ENCODE measurements around the gene SRP68.

SRP68 gene

DNA sequence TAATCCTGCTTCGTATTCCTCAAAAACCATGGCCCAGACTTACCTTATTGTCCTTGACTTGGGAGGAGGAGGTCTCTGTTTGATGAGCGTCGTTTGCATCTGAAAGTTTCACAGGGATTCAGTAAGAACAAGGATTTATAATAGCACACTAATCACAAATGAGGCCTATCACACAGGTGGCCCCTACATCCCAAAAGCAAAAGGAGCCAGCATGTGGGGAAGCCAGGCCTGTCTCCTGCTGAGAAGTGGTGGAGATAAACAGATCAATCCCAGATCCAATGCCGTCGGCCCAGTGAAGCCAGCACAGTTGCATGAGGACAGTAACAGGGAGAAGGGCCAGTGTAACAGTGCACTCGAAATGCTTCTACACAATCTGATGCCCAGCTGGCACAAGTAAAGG is 31.9 kb downstream of the SRP68 start:
- H3K4me3 ChIP-seq (replicated peaks; ENCODE audit: low read depth, low read length) = no peak overlapping the region
- TF ChIP-seq, protein P1, sequence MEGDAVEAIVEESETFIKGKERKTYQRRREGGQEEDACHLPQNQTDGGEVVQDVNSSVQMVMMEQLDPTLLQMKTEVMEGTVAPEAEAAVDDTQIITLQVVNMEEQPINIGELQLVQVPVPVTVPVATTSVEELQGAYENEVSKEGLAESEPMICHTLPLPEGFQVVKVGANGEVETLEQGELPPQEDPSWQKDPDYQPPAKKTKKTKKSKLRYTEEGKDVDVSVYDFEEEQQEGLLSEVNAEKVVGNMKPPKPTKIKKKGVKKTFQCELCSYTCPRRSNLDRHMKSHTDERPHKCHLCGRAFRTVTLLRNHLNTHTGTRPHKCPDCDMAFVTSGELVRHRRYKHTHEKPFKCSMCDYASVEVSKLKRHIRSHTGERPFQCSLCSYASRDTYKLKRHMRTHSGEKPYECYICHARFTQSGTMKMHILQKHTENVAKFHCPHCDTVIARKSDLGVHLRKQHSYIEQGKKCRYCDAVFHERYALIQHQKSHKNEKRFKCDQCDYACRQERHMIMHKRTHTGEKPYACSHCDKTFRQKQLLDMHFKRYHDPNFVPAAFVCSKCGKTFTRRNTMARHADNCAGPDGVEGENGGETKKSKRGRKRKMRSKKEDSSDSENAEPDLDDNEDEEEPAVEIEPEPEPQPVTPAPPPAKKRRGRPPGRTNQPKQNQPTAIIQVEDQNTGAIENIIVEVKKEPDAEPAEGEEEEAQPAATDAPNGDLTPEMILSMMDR (IDR thresholded peaks at IDR 0.05; ENCODE audit: low read depth, low read length, missing control alignments) = no peak
- DNase-seq (ENCODE audit: extremely low read depth, low read depth) = no peak

DNA sequence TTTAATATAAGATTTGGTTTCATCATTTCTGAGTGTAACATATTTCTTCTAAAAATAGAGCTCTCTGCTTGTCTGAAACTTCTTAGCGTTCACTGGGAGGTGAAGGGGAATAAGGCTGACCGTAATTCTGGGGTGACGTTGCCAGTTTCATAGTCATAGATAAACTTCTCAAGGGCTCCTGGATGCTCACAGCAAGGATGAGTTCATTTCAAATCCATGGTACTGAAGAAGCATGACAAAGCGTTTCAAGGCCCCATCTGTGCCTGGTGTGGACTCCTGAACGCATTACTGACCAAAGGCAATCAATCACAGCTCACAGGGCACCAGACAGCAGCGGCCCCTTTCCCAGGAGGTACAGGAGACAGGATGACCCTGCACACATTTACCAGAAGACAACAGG is 33.2 kb downstream of the SRP68 start:
- DNase-seq (ENCODE audit: extremely low read depth, low read depth) = no peak
- TF ChIP-seq, protein P1 (IDR thresholded peaks at IDR 0.05; ENCODE audit: low read depth, low read length, missing control alignments) = no peak
- no peak overlapping the region for H3K4me3 ChIP-seq (replicated peaks; ENCODE audit: low read depth, low read length)

DNA sequence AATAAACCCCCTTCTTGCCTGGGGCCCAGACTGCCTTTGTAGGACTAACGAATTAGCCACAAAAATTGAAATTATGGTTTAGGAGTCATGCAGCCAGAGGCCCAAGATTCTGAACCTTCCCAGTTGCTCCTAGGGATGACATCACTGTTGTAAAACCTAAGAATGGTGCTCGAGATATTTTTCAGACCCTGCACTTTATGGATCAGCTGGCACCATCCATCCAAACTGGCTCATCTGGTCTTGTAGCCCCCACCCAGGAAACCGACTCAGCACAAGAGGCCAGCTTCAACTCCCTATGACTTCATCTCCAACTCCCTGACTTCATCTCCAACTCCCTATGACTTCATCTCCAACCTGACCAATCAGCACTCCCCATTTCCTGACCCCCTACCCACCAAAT is 34.3 kb downstream of the SRP68 start:
- no peak for DNase-seq (ENCODE audit: extremely low read depth, low read depth)
- TF ChIP-seq, protein P1 (IDR thresholded peaks at IDR 0.05; ENCODE audit: low read depth, low read length, missing control alignments) = no peak
- H3K4me3 ChIP-seq (replicated peaks; ENCODE audit: low read depth, low read length) = no peak overlapping the region

DNA sequence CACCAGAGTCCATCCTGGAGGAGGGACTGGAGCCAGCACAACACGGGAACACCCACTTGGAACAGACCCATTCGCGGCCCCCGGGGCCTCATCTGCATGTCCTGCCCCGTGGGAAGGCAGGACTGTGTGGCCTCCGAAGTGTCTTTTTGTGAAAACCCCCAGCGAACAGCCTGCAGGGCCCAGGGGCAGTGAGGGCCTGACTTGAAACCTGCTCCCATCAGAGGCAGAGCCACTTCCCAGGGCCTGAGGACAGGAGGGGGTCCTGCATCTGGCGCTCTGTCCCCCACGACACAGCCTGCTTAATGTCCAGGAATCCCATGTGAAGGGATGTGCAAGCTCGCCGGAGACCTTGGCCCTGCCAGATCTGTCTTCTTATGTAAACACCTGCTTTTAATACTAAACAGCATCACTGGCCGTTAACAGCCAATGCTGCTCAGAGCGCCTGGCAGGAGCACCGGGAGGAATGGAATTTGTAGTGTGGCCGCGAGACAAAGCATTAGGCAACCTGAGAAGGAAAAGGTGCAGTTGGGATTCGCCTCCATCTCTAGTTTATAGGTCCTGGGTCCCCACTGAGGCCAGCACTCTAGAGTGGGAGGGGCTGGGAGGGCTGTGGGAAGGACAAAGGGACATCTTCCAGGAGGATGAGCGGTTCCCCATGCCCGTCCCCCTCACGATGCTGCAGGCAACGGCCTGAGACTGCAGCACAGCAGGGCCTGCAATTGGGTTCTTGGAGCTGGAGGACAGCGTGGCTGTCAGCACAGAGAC is 35.6 kb downstream of the SRP68 start:
- no peak for DNase-seq (ENCODE audit: extremely low read depth, low read depth)
- H3K4me3 ChIP-seq (replicated peaks; ENCODE audit: low read depth, low read length) = no peak overlapping the region
- TF ChIP-seq, protein P1 (IDR thresholded peaks at IDR 0.05; ENCODE audit: low read depth, low read length, missing control alignments) = no peak

DNA sequence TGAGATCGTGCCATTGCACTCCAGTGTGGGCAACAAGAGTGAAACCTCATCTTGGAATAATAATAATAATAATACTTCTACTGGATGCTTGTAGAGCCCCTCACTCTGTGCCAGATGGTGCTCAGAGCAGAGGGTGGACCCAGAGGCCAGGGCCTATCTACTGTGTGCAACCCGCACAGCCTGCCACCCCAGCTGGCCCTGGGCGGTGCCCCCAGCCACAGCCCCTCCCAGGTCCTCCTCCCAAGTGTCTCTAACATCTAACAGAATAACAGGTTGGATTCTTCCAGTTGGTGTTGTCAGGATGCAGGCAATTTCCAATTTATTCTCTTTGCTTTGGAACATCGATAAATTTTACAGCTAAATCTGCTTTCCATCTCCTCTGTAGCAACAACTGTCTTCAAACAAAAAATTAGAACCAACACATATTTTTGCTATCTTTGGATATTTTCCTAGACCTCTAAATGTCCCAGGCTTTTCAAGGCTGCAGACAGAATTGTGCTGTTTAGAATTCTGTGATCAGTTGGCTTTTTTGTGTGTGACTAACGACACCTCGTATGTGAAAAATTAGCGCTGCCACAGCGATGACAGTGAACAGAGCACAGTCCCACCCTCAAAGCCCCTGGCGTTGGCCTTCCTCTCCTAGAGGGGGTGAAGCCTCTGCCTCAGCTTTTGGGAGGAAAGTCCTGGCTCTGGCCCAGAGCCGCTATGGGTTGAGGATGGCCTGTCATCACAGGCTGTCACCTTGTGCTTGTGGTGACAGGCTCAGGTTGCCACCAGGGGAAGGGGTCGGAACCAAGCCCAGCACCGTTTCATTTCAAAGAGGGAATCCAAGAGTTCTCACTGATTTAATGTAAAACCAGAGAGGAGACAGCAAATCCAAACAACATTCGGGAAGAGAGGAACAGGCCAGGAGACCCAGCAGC is 37.6 kb downstream of the SRP68 start:
- TF ChIP-seq, protein P1 (IDR thresholded peaks at IDR 0.05; ENCODE audit: low read depth, low read length, missing control alignments) = no peak
- DNase-seq (ENCODE audit: extremely low read depth, low read depth) = no peak
- no peak overlapping the region for H3K4me3 ChIP-seq (replicated peaks; ENCODE audit: low read depth, low read length)

DNA sequence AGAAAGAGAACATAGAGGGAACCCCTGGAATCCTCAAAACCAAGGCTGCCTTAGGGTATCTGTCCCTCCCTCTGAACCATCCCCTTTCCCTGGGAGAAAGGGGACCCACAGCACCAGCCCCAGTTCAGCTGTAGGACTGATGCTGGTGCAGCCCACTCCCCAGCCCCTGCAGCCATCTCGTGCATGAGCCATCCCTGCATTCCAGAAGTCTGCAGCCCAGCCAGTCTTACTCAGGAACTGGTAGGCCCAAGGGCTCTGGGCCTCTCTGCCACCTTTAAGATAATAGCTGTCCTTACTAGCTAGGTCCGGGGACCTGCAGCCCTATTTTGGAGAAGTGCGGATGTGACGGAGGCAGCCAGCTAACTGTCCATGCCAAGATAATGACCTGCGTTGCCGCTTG is 39.2 kb downstream of the SRP68 start:
- no peak overlapping the region for H3K4me3 ChIP-seq (replicated peaks; ENCODE audit: low read depth, low read length)
- no peak for DNase-seq (ENCODE audit: extremely low read depth, low read depth)
- TF ChIP-seq, protein P1 (IDR thresholded peaks at IDR 0.05; ENCODE audit: low read depth, low read length, missing control alignments) = no peak
